ENCODE data around the gene BCL11A. TPM values are rescaled to one million over a fixed set of nuclear protein-coding genes. Genes with fewer than 3 reads are reported as not detected.
A peak's percentile ranks its signal among the peaks of the same experiment; 100 is the strongest.

Gene BCL11A
- total RNA-seq, 3 donors from 2014 or later (not counting 1 experiment from before 2014, with no cell fraction given), result 2.6 to 3.5 (median 3.0) TPM

DNA sequence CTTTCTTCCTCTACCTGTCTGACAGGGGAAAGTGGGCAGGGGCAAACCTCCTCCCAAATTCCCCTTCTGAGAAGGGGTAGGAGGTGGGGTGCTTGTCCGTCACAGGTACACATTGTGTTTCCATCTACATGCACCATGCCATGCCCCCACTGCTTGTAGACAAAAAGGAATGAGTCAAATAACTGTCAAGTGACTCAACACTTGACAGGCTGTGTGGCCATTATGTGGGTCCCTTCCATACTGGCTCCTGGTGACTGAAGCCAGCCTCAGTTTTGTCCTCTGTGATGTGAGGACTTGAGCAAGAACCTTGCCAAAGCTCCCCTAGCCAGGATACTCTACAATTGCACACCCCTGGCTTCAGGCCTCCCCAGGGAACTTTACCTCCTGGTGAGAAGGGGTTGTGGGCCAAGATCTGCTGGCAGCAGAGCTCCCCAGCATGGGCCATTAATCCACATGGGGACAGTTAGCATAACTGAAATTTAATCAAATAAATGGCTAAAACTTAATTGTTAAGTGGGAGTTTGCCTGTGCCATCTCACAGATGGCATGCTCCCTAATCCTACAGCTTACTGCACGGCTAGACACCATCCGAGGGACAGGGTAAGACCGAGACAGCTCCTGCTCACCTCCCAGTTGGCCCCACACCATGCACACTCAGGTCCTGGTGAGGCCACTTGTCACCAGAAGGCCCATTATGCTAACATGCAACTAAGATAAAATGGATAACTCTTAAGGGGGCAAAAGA, 140.2 kb downstream of the BCL11A start:
- no peak for DNase-seq
- no peak overlapping the region for H3K4me3 Mint-ChIP-seq

DNA sequence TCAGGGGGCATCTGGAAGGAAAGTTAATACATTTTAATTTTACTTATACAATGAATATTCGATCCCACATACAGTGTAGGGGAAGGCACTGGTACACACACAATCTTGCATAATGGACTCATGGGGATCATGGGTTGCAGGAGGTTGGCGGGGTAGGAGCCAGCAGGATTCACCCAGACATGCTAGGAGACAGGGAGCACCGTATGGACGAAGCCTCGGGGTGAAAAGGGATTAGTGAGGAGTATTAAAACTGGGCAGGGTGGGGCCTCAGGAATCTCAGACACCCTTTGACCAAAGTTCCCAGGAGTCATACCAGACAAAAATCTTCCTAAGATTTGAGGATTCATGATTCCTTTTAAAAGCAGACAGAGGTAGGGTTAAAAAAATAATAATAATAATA, 140.8 kb downstream of the BCL11A start:
- Histone ChIP-seq H3K27me3 (ENCODE audit: control insufficient read depth, insufficient read depth, low read length) (no peaks in the 10 kb centered on the region), H3K4me1 (ENCODE audit: control insufficient read depth, insufficient read depth, low read length) (peaks cover 13% of the 10 kb centered on the region), H3K36me3 (ENCODE audit: control insufficient read depth, insufficient read depth, low read length) (no peaks in the 10 kb centered on the region), H3K9me3 (ENCODE audit: control insufficient read depth, insufficient read depth, low read length) (no peaks in the 10 kb centered on the region), H3K4me3 (ENCODE audit: low read length) (no peak overlapping the region), H3K27ac (ENCODE audit: low read length) (no peak overlapping the region)
- Mint-ChIP-seq H3K27me3 (ENCODE audit: low read depth in 2 of 2) (peaks cover 13 to 16% of the 10 kb centered on the region in 2 donors), H3K36me3 (no peaks in the 10 kb centered on the region), H3K9me3 (no peaks in the 10 kb centered on the region), H3K4me1 (peaks cover 0 to 7% of the 10 kb centered on the region in 2 donors), H3K4me3 (no peak overlapping the region), H3K27ac (no peak overlapping the region)
- no peak for ATAC-seq
- no peak for DNase-seq
- intact Hi-C loops (cut with micrococcal nuclease), result no loop called here
- TF ChIP-seq, protein P1, sequence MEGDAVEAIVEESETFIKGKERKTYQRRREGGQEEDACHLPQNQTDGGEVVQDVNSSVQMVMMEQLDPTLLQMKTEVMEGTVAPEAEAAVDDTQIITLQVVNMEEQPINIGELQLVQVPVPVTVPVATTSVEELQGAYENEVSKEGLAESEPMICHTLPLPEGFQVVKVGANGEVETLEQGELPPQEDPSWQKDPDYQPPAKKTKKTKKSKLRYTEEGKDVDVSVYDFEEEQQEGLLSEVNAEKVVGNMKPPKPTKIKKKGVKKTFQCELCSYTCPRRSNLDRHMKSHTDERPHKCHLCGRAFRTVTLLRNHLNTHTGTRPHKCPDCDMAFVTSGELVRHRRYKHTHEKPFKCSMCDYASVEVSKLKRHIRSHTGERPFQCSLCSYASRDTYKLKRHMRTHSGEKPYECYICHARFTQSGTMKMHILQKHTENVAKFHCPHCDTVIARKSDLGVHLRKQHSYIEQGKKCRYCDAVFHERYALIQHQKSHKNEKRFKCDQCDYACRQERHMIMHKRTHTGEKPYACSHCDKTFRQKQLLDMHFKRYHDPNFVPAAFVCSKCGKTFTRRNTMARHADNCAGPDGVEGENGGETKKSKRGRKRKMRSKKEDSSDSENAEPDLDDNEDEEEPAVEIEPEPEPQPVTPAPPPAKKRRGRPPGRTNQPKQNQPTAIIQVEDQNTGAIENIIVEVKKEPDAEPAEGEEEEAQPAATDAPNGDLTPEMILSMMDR (IDR thresholded peaks at IDR 0.05), result no peak
- WGBS (ENCODE audit: insufficient coverage), result 93% methylated on average over 5 of the region's 5 CpGs

More for the DNA sequence above, 140.2 kb downstream of the BCL11A start:
- Histone ChIP-seq H3K27me3 (ENCODE audit: control insufficient read depth, insufficient read depth, low read length) (no peaks in the 10 kb centered on the region), H3K4me3 (ENCODE audit: low read length) (no peak overlapping the region), H3K27ac (ENCODE audit: low read length) (peak overlapping the region; percentile 35), H3K9me3 (ENCODE audit: control insufficient read depth, insufficient read depth, low read length) (no peaks in the 10 kb centered on the region), H3K36me3 (ENCODE audit: control insufficient read depth, insufficient read depth, low read length) (no peaks in the 10 kb centered on the region), H3K4me1 (ENCODE audit: control insufficient read depth, insufficient read depth, low read length) (peaks cover 13% of the 10 kb centered on the region)
- Mint-ChIP-seq H3K27ac (no peak overlapping the region), H3K4me1 (peaks cover 0 to 7% of the 10 kb centered on the region in 2 donors), H3K9me3 (no peaks in the 10 kb centered on the region), H3K27me3 (ENCODE audit: low read depth in 2 of 2) (peaks cover 13 to 15% of the 10 kb centered on the region in 2 donors), H3K36me3 (no peaks in the 10 kb centered on the region)
- TF ChIP-seq, protein P1 (IDR thresholded peaks at IDR 0.05), result no peak
- intact Hi-C loops (cut with micrococcal nuclease), result no loop called here
- WGBS (ENCODE audit: insufficient coverage), result 66% methylated on average over 3 of the region's 4 CpGs
- ATAC-seq, result no peak

GRCh38 chr2:60412027-60412426, 141.4 kb downstream of the BCL11A start:
- Histone ChIP-seq H3K36me3 (ENCODE audit: control insufficient read depth, insufficient read depth, low read length) (no peaks in the 10 kb centered on the region), H3K4me1 (ENCODE audit: control insufficient read depth, insufficient read depth, low read length) (peaks cover 13% of the 10 kb centered on the region), H3K9me3 (ENCODE audit: control insufficient read depth, insufficient read depth, low read length) (no peaks in the 10 kb centered on the region), H3K27me3 (ENCODE audit: control insufficient read depth, insufficient read depth, low read length) (no peaks in the 10 kb centered on the region), H3K4me3 (ENCODE audit: low read length) (no peak overlapping the region), H3K27ac (ENCODE audit: low read length) (no peak overlapping the region)
- intact Hi-C loops (cut with micrococcal nuclease), result no loop called here
- TF ChIP-seq, protein P1 (IDR thresholded peaks at IDR 0.05), result no peak
- no peak overlapping the region for H3K4me3 Mint-ChIP-seq
- 50% methylated on average over 6 of the region's 6 CpGs for WGBS (ENCODE audit: insufficient coverage)
- DNase-seq, result no peak
- H3K36me3 Mint-ChIP-seq, result no peaks in the 10 kb centered on the region
- H3K4me1 Mint-ChIP-seq, result peaks cover 0 to 7% of the 10 kb centered on the region in 2 donors
- H3K9me3 Mint-ChIP-seq, result no peaks in the 10 kb centered on the region
- no peak overlapping the region for H3K27ac Mint-ChIP-seq
- H3K27me3 Mint-ChIP-seq (ENCODE audit: low read depth in 2 of 2), result peaks cover 13 to 21% of the 10 kb centered on the region in 2 donors
- no peak for ATAC-seq
